Upper lobe of left lung (tissue), 4 donors: Measurements from ENCODE around the gene KRTAP5-7.

Source experiments
- CTCF ChIP-seq, 6 experiments: fragments of 450-650 bp in 4 of 6; fragments of 200-600 bp in 2 of 6; sonication (generic) in 2 of 6; IDR thresholded peaks; one replicate each; pipeline ENCODE4 v1.5.1; 2016 to 2019; ENCODE audit warnings: antibody characterized with exemption in 6 of 6
- POLR2A ChIP-seq, 4 donors: fragments of 450-650 bp; IDR thresholded peaks; one replicate each; pipeline ENCODE4 v1.5.1; 2016 to 2017; ENCODE audit warnings: antibody characterized with exemption in 4 of 4, mild to moderate bottlenecking in 2 of 4

GRCh38 chr11:71539017-71539416 lies 11.9 kb downstream of the KRTAP5-7 start:
- TF ChIP-seq CTCF (IDR thresholded peaks at IDR 0.05) (no peak), POLR2A (IDR thresholded peaks at IDR 0.05) (no peak)
